ENCODE measurements around the gene COPS2. TPM values are rescaled to one million over a fixed set of nuclear protein-coding genes. Genes with fewer than 3 reads are reported as not detected.

Gene COPS2
- 63.1 and 85.9 TPM in 2 replicates for total RNA-seq

- TF ChIP-seq, protein P1, sequence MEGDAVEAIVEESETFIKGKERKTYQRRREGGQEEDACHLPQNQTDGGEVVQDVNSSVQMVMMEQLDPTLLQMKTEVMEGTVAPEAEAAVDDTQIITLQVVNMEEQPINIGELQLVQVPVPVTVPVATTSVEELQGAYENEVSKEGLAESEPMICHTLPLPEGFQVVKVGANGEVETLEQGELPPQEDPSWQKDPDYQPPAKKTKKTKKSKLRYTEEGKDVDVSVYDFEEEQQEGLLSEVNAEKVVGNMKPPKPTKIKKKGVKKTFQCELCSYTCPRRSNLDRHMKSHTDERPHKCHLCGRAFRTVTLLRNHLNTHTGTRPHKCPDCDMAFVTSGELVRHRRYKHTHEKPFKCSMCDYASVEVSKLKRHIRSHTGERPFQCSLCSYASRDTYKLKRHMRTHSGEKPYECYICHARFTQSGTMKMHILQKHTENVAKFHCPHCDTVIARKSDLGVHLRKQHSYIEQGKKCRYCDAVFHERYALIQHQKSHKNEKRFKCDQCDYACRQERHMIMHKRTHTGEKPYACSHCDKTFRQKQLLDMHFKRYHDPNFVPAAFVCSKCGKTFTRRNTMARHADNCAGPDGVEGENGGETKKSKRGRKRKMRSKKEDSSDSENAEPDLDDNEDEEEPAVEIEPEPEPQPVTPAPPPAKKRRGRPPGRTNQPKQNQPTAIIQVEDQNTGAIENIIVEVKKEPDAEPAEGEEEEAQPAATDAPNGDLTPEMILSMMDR (IDR thresholded peaks at IDR 0.05; ENCODE audit: insufficient read depth, low read depth, low read length), result no peak
- peak; percentile 100 for DNase-seq (ENCODE audit: low read depth)
- H3K4me3 ChIP-seq (ENCODE audit: low read depth, low read length), result peak within 1 kb of the TSS; percentile 98
Observed at GRCh38 chr15:49155110-49155833, at the start of gene COPS2. Gene COPS2, minus strand, starts transcription at chr15:49155599. Its CDS starts 21 bp downstream, at chr15:49155578.

DNA sequence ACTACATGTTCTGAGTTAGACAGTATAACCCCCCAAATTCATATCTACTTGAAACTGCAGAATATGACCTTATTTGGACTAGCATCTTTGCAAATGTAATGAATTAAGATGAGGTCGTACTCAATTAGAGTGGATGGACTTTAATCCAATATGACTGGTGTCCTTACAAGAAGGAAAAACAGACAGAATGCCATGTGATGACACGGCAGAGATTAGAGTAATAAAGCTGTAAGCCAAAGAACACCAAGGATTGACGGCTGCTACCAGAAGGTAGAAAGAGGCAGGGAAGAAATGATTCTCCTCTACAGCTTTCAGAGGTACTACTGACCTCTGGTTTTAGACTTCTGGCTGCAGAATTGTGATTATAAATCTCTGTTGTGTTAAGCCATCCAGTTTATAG, 44.9 kb upstream of the COPS2 start:
- DNase-seq (ENCODE audit: low read depth), result no peak
- TF ChIP-seq, protein P1 (IDR thresholded peaks at IDR 0.05; ENCODE audit: insufficient read depth, low read depth, low read length), result no peak
- H3K4me3 ChIP-seq (ENCODE audit: low read depth, low read length), result no peak overlapping the region

DNA sequence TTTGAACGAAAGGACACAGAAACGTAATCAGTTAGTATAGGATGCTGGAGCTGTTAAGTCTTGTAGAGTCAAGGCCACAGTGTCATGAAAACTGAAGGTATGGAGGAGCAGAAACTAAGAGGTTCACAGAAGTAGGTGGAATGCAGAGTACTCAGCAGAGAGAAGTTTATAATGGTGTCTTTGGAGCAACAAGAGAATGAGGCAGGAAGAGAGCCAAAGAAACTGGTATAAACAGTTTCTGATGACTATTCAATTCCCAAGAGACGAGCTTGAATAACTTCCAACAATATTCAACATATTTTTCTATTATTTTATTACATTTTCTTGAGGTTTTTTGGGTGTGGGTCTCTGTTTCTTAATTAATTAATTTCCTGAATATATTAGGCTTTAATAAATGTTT, 44.3 kb upstream of the COPS2 start:
- H3K4me3 ChIP-seq (ENCODE audit: low read depth, low read length), result no peak overlapping the region
- no peak for DNase-seq (ENCODE audit: low read depth)
- TF ChIP-seq, protein P1 (IDR thresholded peaks at IDR 0.05; ENCODE audit: insufficient read depth, low read depth, low read length), result no peak

DNA sequence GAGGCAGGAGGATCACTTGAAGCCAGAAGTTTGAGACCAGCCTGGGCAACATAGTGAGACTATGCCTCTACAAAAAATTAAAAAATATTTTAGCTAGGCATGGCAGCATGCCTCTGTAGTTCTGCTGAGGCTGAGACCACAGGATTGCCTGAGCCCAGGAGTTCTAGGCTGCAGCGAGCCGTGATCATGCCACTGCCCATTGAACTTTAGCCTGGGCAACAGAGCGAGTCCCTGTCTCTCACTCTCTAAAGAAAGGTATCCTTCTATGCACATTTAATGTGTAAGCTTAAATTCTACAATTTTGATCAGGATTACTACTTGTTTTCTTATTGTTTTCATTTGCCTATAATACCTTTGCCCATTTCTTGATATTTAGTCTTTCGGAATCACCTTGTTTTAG, 41.5 kb upstream of the COPS2 start:
- no peak for DNase-seq (ENCODE audit: low read depth)
- TF ChIP-seq, protein P1 (IDR thresholded peaks at IDR 0.05; ENCODE audit: insufficient read depth, low read depth, low read length), result no peak
- no peak overlapping the region for H3K4me3 ChIP-seq (ENCODE audit: low read depth, low read length)

- no peak for DNase-seq (ENCODE audit: low read depth)
- TF ChIP-seq, protein P1 (IDR thresholded peaks at IDR 0.05; ENCODE audit: insufficient read depth, low read depth, low read length), result no peak
- no peak overlapping the region for H3K4me3 ChIP-seq (ENCODE audit: low read depth, low read length)
Observed at GRCh38 chr15:49191892-49192291, 36.5 kb upstream of the COPS2 start.

- TF ChIP-seq, protein P1 (IDR thresholded peaks at IDR 0.05; ENCODE audit: insufficient read depth, low read depth, low read length), result no peak
- no peak for DNase-seq (ENCODE audit: low read depth)
- no peak overlapping the region for H3K4me3 ChIP-seq (ENCODE audit: low read depth, low read length)
Observed at GRCh38 chr15:49190586-49190985, 35.2 kb upstream of the COPS2 start.

DNA sequence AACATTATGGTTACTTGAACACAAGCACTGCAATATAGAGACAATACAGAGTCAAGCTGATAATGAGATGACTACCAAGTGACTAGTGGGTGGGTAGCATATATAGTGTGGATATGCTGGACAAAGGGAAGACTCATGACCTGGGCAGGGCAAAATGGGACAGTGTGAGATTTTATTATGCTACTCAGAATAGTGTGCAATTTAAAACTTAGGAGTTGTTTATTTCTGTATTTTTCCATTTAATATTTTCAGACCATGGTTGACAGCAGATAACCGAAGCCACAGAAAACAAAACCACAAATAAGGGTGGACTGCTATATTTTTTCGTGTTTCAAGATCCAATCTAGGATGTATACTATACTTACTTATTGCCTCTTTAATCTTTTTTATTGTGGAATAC, 34.2 kb upstream of the COPS2 start:
- no peak for DNase-seq (ENCODE audit: low read depth)
- H3K4me3 ChIP-seq (ENCODE audit: low read depth, low read length), result no peak overlapping the region
- TF ChIP-seq, protein P1 (IDR thresholded peaks at IDR 0.05; ENCODE audit: insufficient read depth, low read depth, low read length), result no peak

Measured in fibroblast of villous mesenchyme (primary cell).